ENCODE measurements around the gene OR1I1. TPM values are rescaled to one million over a fixed set of nuclear protein-coding genes. Genes with fewer than 3 reads are reported as not detected.

Gene OR1I1
- total and polyA plus RNA-seq, 2 donors = not detected

DNA sequence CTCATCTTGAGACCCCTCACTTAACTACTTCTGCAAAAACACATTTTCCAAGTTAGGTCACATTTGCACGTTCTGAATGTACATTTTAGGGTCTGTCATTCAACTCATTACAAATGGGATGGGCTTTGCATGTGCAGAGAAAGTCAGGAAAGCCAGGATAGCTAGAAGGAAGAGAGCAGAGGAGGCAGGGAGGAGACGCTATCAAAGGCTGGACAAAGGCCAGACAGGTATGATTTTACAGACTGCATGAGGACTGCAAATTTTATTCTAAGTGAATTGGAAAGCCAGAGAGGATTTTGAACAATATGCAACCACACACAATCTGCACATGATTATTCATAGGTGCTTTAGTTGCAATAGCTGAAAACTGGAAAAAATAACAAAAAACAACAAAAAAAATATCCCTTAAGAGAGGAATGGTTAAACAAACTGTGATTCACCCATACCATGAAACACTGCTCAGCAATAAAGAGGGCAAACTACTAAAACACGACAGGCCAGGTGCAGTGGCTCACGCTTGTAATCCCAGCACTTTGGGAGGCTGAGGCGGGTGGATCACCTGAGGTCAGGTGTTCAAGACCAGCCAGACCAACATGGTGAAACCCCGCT, 46.3 kb downstream of the OR1I1 start:
- no peak for DNase-seq (ENCODE audit: extremely low spot score)
- H3K4me3 ChIP-seq (ENCODE audit: low read depth, low read length) = no peak overlapping the region
- H3K27ac ChIP-seq (ENCODE audit: low read depth) = no peak overlapping the region
- WGBS = 66% methylated on average over 6 of the region's 6 CpGs
- H3K4me1 ChIP-seq (ENCODE audit: insufficient read depth) = no peaks in the 10 kb centered on the region
- no peaks in the 10 kb centered on the region for H3K36me3 ChIP-seq (ENCODE audit: insufficient read depth)

DNA sequence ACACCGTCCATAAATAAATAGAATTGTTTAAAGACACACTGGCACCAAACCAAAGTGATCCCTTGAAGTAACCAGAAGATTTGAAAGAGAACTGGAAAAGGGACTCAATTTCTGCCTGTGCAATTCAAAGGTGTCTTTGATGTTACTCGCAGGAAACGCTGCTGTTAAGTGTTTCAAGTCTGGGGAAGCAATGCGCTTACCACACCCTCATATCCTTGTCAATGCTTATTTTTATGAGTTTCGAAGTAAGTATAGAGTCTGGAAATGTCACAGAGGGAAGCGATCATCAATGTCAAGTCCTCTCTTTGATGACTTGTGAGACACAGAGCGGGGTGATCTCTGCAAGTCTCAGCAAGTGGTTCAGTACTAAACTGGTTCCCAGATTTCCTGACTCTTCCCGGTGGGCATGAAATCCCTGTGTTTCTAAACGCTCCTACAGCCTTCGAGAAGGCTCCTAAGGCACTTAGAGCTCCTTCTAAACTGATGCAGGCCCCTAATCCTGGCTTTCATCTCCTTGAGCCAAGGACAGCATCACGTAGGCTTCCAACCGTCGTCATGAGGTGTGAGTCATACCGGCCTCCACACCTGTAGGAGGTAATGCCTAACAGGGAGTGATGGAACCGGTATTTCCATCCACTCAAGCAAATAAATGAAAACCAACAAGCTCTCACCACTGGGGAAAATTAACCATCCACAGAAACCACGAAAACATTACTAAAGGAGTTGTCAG, 48.0 kb downstream of the OR1I1 start:
- DNase-seq (ENCODE audit: extremely low spot score) = peak; percentile 71
- peaks cover 2% of the 10 kb centered on the region for H3K36me3 ChIP-seq (ENCODE audit: insufficient read depth)

DNA sequence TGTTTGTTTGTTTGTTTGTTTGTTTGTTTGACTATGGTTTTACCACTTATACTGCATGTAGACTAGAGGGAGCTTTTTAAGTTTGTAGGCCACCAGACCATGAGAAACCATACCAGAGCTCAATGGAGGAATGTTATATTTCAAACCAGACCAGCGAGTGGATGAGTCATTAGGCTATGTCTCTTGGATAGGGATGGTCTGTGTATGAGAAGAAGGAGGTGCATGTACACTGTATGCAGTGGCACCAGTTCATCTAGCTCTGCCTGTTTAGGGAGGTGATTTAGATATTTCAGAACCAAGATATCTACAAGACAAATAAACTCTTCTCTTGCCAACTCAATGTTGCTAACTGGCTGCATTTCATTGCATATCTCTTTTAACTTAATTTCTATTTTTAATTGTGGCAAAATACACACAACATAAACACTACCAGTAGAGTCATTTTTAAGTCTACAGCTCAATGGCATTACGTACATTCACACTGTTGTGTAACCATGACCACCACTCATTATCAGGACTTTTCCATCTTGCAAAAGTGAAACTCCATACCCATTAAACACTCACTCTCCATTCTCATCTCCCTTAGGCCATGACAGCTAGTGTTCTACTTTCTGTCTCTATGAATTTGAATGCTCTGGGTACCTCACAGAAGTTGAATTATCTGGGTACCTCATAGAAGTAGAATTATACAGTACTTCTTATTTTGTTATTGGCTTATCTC, 54.4 kb downstream of the OR1I1 start:
- Histone ChIP-seq H3K36me3 (ENCODE audit: insufficient read depth) (peaks cover 2% of the 10 kb centered on the region), H3K4me1 (ENCODE audit: insufficient read depth) (no peaks in the 10 kb centered on the region), H3K27ac (ENCODE audit: low read depth) (no peak overlapping the region), H3K4me3 (ENCODE audit: low read depth, low read length) (no peak overlapping the region)
- DNase-seq (ENCODE audit: extremely low spot score) = no peak
- 56% methylated on average over 2 of the region's 2 CpGs for WGBS

More for the DNA sequence above, 48.0 kb downstream of the OR1I1 start:
- WGBS = 46% methylated on average over 16 of the region's 16 CpGs
- no peaks in the 10 kb centered on the region for H3K4me1 ChIP-seq (ENCODE audit: insufficient read depth)
- no peak overlapping the region for H3K4me3 ChIP-seq (ENCODE audit: low read depth, low read length)
- no peak overlapping the region for H3K27ac ChIP-seq (ENCODE audit: low read depth)

DNA sequence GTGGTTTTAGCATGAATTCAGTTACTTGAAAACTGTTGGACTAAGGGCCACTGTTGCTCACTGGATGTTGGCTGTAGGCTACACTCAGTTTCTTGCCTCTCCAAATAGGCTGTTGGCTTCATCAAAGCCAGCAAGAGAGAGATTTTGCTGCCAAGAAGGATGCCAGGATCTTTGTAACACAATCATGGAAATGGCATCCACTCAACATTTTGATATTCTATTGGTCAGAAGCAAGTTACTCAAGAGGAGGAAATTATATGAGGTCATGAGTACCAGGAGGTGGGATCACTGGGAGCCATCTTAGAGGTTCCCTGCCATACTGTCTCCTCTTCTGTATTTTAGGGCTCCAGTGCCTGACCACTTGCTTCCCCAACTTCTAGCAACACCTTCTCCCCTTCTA, 55.8 kb downstream of the OR1I1 start:
- no peak overlapping the region for H3K27ac ChIP-seq (ENCODE audit: low read depth)
- no peak overlapping the region for H3K4me3 ChIP-seq (ENCODE audit: low read depth, low read length)
- H3K4me1 ChIP-seq (ENCODE audit: insufficient read depth) = no peaks in the 10 kb centered on the region
- no peak for DNase-seq (ENCODE audit: extremely low spot score)
- H3K36me3 ChIP-seq (ENCODE audit: insufficient read depth) = peaks cover 2% of the 10 kb centered on the region

DNA sequence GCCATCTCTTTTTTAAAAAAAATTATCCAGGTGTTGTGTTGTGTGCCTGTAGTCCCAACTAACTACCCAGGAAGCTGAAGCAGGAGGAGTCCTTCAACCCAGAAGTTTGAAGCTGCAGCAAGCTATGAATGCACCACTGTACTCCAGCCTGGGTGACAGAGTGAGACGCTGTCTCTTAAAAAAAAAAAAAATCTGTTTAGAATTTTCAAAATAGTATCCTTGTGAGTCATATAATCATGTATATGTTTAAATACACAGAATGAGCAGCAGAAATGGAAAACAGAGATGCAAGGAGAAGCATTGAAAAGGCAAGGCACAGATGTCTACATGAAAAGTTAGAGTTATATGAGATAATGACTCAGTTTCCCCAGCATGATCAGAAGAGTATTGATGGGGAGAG, 56.4 kb downstream of the OR1I1 start:
- Histone ChIP-seq H3K4me1 (ENCODE audit: insufficient read depth) (no peaks in the 10 kb centered on the region), H3K27ac (ENCODE audit: low read depth) (no peak overlapping the region), H3K36me3 (ENCODE audit: insufficient read depth) (peaks cover 2% of the 10 kb centered on the region), H3K4me3 (ENCODE audit: low read depth, low read length) (no peak overlapping the region)
- no peak for DNase-seq (ENCODE audit: extremely low spot score)
- 48% methylated on average over 1 of the region's 1 CpG for WGBS

DNA sequence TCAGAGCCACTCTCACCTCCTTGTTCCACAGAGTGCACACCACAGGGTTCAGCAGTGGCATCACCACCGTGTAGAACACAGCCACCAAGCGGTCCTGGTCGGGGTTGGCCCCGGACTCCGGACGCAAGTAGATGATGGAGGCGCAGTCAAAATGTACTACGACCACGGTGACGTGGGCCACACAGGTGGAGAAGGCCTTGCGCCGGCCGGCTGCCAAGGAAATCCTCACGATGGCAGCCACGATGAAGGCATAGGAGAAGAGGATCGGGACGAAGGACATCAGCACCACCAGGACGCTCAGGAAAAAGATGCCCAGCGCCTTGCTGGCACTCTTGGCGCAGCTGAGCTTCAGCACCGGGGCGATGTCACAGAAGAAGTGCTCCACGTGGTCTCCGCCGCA, 59.1 kb downstream of the OR1I1 start:
- WGBS = 93% methylated on average over 25 of the region's 25 CpGs

DNA sequence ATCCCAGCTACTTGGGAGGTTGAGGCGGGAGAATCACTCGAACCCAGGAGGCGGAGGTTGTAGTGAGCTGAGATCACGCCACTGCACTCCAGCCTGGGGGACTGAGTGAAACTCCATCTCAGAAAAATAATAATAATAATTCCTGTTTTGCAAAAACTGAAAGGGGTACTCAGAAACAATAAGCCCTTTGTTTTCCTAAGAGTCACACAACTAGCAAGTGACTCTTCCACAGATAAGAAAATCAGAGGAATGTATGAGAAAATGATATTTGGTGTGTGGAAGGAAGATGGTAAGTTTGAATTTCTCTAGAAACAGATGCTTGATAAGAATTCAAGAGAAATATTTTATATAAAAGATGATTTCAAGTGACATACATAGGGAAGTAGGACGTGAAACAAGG, 60.3 kb downstream of the OR1I1 start:
- H3K36me3 ChIP-seq (ENCODE audit: insufficient read depth) = no peaks in the 10 kb centered on the region

More for the DNA sequence above, 59.1 kb downstream of the OR1I1 start:
- Histone ChIP-seq H3K36me3 (ENCODE audit: insufficient read depth) (no peaks in the 10 kb centered on the region), H3K4me1 (ENCODE audit: insufficient read depth) (no peaks in the 10 kb centered on the region), H3K27ac (ENCODE audit: low read depth) (no peak overlapping the region), H3K4me3 (ENCODE audit: low read depth, low read length) (no peak overlapping the region)
- no peak for DNase-seq (ENCODE audit: extremely low spot score)

More for the DNA sequence above, 60.3 kb downstream of the OR1I1 start:
- Histone ChIP-seq H3K27ac (ENCODE audit: low read depth) (no peak overlapping the region), H3K4me3 (ENCODE audit: low read depth, low read length) (no peak overlapping the region), H3K4me1 (ENCODE audit: insufficient read depth) (no peaks in the 10 kb centered on the region)
- WGBS = 86% methylated on average over 5 of the region's 5 CpGs
- no peak for DNase-seq (ENCODE audit: extremely low spot score)

Other genes with a start within 250 kb of the OR1I1 start
- not detected for gene OR7A5, start 247.0 kb upstream of the OR1I1 start, total RNA-seq
- gene OR7A5, start 247.0 kb upstream of the OR1I1 start, polyA plus RNA-seq = not detected
- not detected for gene OR7C1, start 247.0 kb upstream of the OR1I1 start, total RNA-seq
- gene OR7C1, start 247.0 kb upstream of the OR1I1 start, polyA plus RNA-seq = 0.01 TPM
- not detected for gene OR7A10, start 233.3 kb upstream of the OR1I1 start, total RNA-seq
- not detected for gene OR7A10, start 233.3 kb upstream of the OR1I1 start, polyA plus RNA-seq
- gene OR7A17, start 196.1 kb upstream of the OR1I1 start, total RNA-seq = not detected
- gene OR7A17, start 196.1 kb upstream of the OR1I1 start, polyA plus RNA-seq = not detected
- gene OR7C2, start 140.7 kb upstream of the OR1I1 start, total RNA-seq = not detected
- not detected for gene OR7C2, start 140.7 kb upstream of the OR1I1 start, polyA plus RNA-seq
- gene SLC1A6, start 102.3 kb upstream of the OR1I1 start, total RNA-seq = not detected
- gene SLC1A6, start 102.3 kb upstream of the OR1I1 start, polyA plus RNA-seq = not detected
- gene CASP14, start 32.7 kb upstream of the OR1I1 start, total RNA-seq = not detected
- not detected for gene CASP14, start 32.7 kb upstream of the OR1I1 start, polyA plus RNA-seq
- gene SYDE1, start 25.2 kb downstream of the OR1I1 start, total RNA-seq = 12.8 TPM
- gene SYDE1, start 25.2 kb downstream of the OR1I1 start, polyA plus RNA-seq = 35.6 TPM
- gene NOTCH3, start 118.8 kb downstream of the OR1I1 start, total RNA-seq = 53.6 TPM
- gene NOTCH3, start 118.8 kb downstream of the OR1I1 start, polyA plus RNA-seq = 35.9 TPM
- gene EPHX3, start 150.2 kb downstream of the OR1I1 start, total RNA-seq = 0.74 TPM
- 1.6 TPM for gene EPHX3, start 150.2 kb downstream of the OR1I1 start, polyA plus RNA-seq

Measured in urinary bladder (tissue), 4 donors.